Stromal cell of bone marrow (primary cell): ENCODE data around the gene TKT.
A peak's percentile ranks its signal among the peaks of the same experiment; 100 is the strongest.
"Not testable (repeated sequence)": the region's sequence is repeated elsewhere in the genome, so short reads cannot be mapped to it uniquely, and the experiment has no call there.

ENCODE experiments used
- DNase-seq: peaks from one replicate; pipeline ENCODE4 v3.0.0-alpha.2; 2012; ENCODE audit warnings: low read depth

The TKT gene

DNA sequence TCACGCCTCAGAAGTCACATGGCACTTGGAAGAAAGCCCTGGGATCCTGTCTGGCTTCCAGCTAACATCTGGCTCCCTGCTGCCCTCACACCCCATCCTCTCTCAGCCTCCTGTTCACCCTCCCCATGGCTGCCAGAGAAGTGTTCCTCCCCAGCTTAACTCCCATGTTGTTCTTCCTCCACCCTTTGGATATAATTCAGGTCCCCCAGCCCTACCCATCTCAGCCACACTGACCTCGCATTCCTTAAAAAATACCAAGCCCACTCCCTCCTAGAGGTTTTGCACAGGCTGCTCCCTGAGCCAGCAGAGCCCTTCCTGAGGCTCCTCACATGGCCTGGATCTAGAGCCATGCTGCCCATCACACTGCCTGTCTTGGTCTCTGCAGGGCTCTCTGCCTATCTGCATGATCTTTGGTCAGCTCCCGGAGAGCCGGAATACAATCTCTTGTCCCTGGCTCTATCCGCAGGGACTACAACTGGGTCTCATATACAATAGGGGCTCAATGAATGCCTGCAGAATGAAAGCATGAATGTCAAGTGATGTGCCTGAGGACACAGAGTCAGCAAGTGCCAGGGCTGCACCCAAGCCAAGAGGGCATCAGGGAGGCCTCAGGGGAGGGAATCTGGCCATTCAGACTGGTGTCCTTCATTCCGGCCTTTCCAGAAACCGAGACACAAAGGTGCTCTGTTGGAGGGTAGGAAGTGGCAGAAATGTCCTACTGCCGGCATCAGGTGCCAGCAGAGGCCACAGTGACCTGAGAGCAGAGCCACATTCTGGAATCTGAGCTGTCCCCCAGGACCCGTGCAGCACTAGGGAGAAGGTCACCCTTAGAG is 3.8 kb upstream of the TKT start:
- no peak for DNase-seq

DNA sequence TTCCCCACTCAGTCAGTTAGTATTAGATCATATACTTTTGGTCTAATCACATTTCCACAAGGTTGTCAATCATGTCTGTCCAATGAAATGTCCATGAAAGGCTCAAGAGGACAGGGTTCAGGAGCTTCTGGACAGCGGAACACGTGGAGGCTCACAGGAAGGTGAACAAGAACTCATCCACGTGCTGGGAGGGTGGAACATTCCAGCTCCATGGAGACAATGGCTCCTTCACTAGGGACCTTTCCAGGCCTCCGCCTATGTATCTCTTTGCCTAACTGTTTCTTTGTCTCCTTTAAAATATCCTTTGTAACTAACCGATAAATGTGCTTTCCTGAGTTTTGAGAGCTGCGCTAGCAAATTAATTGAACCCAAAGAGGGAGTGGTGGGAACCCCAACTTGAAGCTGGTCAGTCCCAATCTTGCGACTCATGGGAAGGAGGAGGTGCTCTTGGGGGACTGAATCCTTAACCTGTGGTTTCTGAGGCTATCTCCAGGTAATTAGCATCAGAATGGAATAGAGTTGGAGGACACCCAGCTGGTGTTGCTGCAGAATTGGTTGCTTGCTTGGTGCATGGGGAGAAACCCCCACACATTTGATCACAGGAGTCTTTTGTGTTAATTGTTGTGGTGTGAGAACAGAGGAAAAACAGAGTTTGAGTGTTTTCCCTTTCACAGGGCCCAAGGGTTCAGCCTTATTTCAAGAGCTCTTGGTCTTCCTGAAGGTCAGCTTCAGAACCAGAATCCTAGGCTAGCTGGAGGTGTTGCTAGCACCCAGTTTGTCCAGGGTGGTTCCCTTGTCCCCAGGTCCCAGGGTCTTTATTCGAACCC is 3.0 kb upstream of the TKT start:
- no peak for DNase-seq

DNA sequence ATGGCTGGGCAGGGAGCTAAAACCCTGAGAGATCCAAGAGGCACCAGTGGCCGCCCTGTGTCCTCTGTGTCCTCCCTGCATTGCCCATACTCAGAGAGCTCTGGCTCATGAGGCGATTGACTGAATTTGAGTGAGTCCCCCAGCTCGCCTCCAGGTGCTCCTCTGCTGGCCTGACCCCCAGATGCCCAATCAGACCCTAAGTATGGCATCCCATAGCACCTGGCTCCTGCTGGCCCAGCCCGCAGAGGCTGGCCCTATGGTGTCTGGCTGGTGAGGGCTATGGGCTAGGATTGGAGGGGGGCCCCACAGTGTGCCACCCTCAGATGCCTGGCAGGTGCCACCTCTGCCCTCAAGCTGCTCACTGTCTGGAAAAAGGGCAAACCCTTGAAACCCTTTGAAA is 1.6 kb upstream of the TKT start:
- no peak for DNase-seq

DNA sequence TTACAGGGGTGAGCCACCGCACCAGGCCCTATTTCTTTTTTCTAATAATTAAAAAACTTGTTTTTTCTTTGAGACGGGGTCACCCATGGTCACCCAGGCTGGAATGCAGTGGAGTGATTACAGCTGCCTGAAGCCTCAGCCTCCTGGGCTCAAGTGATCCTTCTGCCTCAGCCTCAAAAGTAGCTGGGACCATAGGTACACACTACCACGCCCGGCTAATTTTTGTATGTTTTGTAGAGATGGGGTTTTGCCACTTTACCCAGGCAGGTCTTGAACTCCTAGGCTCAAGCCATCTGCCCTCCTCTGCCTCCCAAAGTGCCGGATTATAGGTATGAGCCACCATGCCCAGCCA is 858 bp upstream of the TKT start:
- no peak for DNase-seq

DNA sequence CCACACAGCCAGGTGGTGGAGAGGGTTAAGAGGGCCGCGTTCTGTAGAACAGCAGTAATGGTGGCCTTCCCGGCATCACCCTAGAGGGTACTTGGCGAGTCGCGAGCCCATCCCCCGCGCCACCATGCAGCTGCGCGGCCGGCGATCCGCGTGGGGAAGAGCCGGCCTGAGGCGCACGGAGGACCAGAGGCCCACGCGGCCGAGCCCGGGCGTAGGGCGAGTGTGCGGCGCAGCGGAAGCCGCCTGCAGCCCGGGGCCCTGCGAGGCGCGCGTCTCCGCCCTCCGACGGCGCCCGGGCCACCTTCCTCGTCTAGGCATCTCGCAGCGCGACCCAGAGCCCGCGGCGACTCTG is 423 bp downstream of the TKT start:
- no peak for DNase-seq

DNA sequence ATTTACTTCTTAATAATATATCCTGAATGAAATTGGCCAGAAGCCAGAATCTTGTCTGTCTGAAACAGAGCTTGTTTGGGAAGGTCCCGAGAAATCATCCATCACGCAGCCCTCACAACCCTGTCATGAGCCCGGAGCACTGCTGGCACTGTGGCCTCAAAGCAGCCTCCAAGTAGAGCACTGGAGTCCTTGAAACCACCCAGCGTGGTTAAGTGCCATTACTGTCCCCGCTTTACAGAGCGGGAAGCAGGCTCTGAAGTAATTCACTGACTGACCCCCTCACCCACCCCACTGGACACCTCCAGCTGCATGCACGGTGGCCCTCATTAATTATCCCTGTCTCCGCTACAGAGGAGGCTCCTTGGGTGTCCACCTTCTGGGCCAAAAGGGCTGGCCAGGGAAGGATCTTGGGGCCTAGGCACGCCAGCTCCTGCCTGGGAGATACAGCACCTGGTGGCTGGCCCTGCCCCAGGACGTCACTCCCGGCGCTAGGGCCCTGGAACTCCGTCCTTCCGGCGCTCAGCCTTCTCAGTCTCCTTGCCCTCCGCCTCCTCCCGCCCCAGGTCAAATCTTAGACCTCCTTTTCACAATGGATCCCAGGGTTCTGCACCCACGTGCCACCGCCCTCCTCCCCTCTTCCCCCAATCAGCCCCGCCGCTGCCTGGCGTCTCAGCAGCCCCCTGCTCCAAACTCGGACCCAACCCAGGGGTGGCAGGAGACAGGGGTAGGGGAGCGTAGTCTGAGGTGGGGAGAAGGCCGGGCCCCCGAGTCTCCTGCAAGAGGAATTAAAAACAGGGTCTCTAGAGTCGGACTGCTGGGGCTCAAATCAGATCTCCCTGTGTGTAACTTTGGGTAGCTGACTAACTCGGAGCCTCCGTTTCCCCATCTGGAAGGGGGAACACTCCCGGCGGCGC is 1.1 kb downstream of the TKT start:
- DNase-seq: peak; percentile 43

DNA sequence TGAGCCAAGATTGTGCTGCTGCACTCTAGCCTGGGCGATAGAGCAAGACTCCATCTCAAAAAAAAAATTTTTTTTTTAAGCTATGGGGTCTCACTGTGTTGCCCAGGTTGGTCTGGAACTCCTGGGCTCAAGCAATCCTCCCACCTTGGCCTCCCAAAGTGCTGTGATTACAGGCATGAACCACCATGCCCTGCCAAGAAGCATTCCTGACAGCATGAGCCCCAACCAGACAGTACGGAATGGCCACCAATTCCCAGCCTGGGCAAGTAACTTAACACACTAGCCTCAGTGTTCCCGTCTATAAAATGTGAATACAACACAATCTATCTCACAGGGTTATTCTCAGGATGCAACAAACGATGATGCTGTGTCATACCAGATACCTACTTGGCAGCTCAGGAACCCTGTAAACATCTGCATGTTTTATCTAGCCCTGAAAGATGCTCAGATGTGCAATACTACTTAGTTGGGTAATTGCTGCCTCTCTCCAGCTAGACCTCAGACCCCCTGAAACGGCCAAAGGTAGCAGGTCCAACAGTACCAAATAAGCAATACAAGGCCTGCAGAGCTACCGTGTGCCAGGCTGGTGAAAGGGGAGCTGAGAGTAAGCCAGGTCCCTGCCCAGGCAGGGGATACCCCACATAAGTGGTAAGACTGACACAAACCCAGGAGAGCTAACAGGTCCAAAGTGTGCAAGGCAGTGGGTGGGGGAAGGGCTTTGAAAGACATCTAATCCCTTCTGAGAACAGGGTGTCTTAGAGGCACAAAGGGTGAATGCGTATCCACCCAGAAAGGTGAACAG is 1.9 kb downstream of the TKT start:
- no peak for DNase-seq

DNA sequence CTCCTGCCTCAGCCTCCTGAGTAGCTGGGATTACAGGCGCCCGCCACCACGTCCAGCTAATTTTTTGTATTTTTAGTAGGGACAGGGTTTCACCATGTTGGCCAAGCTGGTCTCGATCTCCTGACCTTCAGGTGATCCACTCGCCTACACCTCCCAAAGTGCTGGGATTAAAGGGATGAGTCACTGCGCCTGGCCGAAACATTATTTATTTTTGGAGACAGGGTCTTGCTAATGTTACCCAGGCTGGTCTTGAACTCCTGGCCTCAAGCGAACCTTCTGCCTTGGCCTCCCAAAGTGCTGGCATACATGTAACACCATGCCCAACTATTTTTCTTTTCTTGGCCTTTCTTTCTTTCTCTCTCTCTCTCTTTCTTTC is 2.9 kb downstream of the TKT start:
- DNase-seq: not testable (repeated sequence)

DNA sequence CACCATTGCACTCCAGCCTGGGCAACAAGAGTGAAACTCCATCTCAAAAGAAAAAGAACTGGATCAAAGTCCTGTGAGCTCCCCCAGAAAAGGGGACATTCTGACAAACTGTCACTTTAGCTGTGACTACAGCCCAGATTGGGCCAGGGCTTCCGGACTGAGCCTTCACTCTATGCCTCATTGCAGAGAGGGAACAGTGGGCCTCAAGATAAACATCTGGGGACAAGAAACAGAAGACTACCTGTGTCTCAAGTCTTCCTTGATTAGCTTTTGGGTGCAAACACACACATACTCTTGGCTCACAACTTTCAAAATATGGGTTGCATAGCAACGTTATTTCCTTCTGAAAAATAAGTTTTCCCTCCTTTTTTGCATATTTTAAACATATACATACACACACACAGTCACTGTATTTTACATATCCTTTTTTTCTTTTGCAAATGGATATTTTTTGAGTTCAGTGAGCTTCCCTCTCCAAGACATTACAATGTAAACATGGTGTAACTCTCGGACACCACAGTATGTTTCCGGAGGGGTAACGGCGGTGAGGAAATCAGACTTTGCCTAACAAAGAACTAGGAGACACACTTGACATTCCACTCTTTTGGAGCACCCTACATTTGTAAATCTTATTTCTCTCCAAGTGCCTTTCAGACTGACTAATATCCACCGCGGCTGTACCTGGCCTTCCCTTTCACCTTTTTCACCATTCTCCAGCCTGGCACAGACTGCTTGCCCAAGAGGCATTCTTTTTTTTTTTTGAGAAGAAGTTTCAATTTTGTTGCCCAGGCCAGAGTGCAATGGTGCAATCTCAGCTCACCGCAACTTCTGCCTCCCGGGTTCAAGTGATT is 3.5 kb downstream of the TKT start:
- no peak for DNase-seq

DNA sequence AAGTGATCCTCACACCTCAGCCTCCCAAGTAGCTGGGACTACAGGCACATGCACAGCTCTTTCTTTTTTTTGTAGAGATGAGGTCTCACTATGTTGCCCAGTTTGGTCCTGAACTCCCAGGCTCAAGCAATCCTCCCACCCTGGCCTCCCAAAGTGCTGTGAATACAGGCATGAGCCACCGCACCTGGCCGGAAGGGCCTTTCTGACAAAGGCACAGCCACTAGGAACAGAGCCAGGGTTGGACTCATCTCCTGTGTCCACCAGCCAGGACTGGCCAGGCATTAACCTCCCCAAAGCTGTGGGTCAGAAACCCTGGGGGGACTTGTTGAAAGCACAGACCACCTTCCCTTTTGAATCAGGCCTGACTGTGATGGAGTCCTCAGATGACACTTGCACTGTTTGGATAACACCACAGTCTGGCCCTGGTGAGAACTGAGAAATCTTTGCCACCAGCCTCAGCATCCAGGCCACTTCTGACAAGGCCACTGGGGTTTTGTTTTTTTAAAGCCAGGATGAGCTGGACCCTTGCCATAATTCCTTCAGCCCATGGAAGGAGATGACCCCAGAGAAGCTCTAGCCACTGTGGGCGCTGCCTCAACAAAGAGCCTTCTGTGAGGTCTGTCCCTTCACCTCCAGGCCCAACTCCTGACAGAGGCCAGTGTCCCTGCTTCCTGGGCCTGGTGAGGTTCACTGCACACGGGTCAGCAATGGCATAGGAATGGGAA is 4.8 kb downstream of the TKT start:
- DNase-seq: no peak

DNA sequence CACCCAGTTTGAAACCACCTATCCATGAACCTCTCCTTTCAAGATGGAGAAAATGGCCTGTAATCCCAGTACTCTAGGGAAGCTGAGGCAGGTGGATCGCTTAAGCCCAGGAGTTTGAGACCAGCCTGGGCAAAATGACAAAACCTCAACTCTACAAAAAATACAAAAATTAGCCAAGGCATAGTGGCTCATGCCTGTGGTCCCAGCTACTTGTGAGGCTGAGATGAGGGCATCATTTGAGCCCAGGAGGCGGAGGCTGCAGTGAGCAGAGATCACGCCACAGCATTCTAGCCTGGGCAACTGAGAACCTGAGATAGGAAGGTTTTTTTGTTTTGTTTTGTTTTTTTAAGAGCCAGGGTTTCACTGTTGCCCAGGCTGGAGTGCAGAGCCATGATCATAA is 5.4 kb downstream of the TKT start:
- DNase-seq: no peak

DNA sequence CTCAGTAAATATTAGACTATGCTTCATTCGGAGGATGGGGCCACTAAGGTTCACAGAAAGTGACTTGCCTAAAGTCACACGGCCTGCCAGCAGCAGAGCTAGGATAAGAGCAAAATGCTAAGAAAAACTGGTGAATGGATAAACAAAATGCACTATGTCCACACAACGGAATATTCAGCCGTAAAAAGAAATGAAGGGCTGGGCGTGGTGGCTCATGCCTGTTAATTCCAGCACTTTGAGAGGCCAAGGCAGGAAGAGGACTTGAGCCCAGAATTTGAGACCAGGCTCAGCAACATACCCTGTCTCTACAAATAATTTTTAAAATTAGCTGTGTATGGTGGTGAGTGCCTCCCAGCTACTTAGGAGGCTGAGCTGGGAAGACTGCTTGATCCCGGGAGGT is 7.7 kb downstream of the TKT start:
- no peak for DNase-seq

DNA sequence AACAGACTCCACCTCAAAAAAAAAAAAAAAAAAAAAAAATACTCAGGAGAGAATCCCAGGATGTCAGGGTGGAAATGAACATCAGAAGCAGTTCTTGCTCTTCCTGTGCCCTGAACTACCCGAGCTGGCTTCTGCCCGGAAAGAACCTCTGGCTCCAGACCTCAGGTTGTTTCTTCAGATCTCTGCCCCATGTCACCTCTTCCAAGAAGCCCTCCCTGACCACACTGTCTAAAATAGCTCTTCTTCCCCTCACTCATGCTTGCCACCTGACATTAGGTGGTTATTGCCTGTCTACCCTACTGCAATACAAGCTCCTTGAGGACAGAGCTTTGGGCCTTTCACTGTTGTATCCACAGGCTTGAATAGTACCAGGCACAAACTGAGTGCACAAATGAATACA is 8.2 kb downstream of the TKT start:
- no peak for DNase-seq

DNA sequence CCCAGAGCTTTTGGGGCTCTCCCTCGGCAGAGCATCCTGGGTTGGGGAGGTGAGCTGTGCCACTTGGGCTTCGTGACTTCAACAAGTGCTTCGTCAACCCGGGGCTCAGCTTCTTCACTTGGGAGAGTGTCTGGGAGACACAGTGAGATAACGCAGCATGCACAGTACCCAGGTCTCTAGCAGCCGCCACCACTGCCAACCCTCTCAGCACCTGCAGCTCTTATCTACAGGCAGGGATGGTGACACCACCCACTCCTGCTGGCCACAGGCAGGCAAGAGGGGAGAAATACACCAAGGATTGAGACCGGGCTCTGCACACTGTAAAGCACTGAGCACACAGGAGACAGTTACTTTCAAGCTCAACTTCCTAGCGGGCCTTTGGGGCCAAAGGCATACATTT is 11.6 kb downstream of the TKT start:
- DNase-seq: no peak

DNA sequence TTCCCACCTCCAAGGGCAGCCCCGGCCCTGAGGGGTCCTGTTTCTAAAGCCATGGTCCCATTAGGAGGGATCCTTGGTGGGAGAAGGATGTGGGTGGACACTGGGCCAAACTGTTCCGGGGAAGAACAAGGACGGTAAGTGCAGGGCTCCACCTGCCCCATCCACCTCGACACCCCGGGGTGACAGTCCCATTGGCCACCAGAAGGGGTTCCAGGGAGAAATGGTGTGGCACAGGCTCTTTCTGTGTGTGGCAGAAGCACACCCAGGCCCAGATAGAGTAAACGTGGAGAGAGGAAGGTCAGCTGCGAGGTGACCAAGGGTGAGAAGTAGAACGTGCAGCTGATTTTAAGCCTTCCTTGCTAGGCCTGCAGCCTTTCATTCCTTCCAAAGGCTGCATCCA is 12.0 kb downstream of the TKT start:
- no peak for DNase-seq

DNA sequence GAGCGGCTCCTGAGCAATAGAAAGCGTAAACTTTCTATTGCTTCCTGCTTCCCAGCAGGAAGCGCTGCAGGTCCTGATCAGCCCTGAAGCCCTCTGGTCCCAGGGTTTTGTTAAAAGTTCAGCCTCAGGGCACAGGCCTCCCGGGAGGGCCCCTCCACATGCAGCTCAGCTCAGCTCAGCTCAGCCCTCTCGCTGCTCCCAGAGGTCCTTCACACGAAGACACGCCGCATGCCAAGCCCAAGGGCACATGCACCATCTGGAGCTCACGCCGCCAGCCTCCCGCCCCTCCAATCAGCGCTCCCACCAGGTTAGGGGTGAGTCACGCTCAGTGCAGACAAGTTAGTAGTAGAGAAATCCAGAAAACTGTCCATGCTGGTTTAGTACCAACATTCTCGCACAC is 12.7 kb downstream of the TKT start:
- peak; percentile 20 for DNase-seq

DNA sequence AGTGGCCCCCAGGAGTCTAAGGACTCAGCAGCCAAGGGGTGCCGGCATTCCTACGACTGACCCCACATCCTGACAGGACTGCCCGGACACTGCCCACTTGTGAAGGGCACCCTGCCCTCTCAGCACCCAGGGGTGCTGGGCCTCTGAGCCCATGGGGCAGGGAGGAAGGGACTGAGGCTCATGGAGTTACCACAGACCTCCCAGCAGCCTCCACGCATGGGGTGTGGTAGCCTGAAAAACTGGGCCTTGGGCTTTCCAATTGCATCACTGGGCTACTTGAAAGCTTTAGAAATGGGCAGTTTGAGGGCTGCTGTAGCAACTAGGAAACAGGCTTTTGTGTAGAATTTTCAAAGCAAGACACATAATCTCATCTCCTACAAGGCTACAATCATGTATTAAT is 13.2 kb downstream of the TKT start:
- peak; percentile 21 for DNase-seq

DNA sequence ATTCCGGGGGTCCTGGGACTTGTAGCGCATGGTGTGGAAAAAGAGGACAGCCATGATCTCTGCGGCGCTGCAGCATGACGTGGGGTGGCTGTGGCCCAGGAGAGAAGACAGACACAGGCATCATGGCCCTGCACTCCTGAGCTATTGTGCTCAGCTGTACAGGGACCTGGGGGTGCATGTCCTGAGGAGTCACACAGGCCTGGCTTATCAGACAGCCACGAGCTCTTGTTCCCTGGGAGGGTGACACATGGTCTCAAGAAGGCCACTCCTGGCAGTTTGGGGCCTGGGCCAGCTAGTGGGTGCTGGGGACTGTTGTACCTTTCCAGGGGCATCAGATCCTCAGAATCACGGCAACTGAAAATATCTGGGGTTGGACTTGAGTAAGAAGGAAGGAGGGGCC is 13.7 kb downstream of the TKT start:
- DNase-seq: no peak

DNA sequence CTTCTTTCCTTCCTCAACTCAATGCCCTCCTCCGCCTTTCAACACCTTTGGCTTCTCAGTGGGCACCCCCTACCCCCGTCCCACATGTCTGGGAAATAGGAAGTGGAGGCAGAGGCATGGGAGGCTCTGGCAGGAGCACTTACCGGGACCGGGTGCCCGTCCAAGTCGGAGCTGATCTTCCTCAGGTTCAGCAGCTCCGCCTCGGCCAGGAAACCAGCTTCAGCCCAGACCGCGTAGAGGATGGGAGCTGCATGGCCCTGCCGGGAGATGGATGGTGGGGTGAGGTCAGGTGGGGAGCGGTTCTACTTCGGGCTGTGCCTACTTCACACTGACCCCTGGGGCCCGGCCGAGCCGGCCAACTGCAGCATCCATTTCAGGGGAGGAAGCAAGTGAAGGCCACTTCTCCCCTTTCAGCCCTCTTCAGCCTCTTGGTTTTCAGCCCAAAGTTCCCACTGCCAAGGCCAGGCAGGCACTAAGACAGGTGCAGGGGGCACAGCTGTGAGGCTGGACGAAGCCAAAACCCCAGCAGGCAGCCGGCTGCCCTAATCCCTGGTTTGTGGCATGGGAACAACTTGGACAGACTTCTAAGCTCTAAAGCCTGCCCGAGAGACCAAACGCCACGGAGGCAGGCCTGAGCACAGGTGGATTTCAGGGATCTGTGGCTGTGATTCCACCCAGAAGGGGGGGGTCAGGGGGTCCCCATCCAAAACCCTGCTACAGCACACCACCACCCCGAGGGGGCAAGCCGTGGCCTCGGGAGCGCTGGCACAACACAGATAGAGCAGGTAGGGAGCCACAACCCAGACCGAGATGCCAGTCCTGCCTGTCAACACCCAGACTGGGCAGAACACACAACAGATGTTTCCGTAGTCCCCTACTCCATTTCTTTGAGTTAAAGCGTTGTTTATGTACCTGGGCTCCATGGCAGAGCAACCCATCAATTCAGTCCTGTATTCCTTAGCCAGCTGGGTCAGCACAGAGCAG is 14.5 kb downstream of the TKT start:
- DNase-seq: no peak
